Erythroblast (primary cell): ENCODE results near the gene ARAP1.

Experiments used
- GATA1 ChIP-seq: IDR thresholded peaks from 2 replicates; pipeline ENCODE4 v1.6.1; 2011; ENCODE audit warnings: low read depth, mild to moderate bottlenecking, control low read depth, low read length, moderate library complexity
- POLR2A ChIP-seq: IDR thresholded peaks from 2 replicates; pipeline ENCODE4 v1.6.1; 2011; ENCODE audit warnings: mild to moderate bottlenecking, low read length

DNA sequence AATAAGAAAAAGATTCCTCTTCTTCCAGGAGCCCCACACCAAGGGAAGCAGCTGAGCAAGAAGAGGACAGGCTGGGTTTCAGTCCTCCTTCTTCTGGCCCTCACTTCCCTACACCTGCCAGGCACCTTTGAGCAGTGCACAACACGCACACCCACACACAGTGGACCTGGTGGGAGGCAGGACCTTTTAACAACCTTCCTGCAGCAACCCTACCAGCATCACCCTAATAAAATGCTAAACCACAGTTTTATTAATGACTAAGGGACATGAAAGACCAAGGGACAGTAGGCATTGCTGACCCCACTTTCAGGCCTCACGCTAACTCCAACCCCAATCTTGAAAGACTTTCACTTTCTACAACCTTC lies 12.2 kb downstream of the ARAP1 start:
- no peak for TF ChIP-seq POLR2A
- no peak for TF ChIP-seq GATA1
